Right lobe of liver (tissue), 6 donors: ENCODE data around the gene COL16A1. TPM values are rescaled to one million over a fixed set of nuclear protein-coding genes. Genes with fewer than 3 reads are reported as not detected.

Experiments
- ATAC-seq, 4 donors: fragments of 200-7000 bp; cut with Tn5 transposase; one replicate each; pipeline ENCODE4 v1.9.1; 2020; ENCODE audit warnings: mild to moderate bottlenecking in 4 of 4, moderate library complexity in 4 of 4
- DNase-seq, 3 donors: peaks; one replicate each; pipeline ENCODE4 v3.0.0-alpha.2; 2020
- H3K27ac ChIP-seq, 3 donors: fragments of 200-600 bp; one replicate each; pipeline ENCODE4 v1.8.0; 2022
- H3K27me3 ChIP-seq, 2 donors: fragments of 200-600 bp; one replicate each; pipeline ENCODE4 v1.8.0; 2022
- H3K36me3 ChIP-seq, 4 donors: fragments of 200-600 bp; sonication (generic) in 1 of 4; one replicate each; pipeline versions ENCODE4 v1.5.1 to v1.8.0; 2017 to 2022; ENCODE audit warnings: control low read depth in 1 of 4
- H3K4me1 ChIP-seq, 4 donors: fragments of 200-600 bp; sonication (generic) in 1 of 4; one replicate each; pipeline versions ENCODE4 v1.5.1 to v1.8.0; 2017 to 2022; ENCODE audit warnings: control low read depth in 1 of 4
- H3K4me3 ChIP-seq, 3 donors: fragments of 200-600 bp; one replicate each; pipeline ENCODE4 v1.8.0; 2022
- H3K9me3 ChIP-seq, 4 donors: fragments of 200-600 bp; sonication (generic) in 1 of 4; one replicate each; pipeline versions ENCODE4 v1.5.1 to v1.8.0; 2017 to 2022; ENCODE audit warnings: control low read depth in 1 of 4
- POLR2A ChIP-seq: fragments of 450-650 bp; IDR thresholded peaks from one replicate; pipeline ENCODE4 v1.6.1; 2017; ENCODE audit warnings: antibody characterized with exemption, mild to moderate bottlenecking
- WGBS: methylation state at CpG from one replicate; pipeline ENCODE4 v1.1.6; 2018; ENCODE audit warnings: low coverage, low lambda C conversion rate; ENCODE audit not compliant: insufficient coverage; ENCODE audit errors: missing lambda C conversion rate; 5-methylcytosine and 5-hydroxymethylcytosine counted together
- intact Hi-C, 2 donors: fragments of 100-400 bp; cut with DNase I; formaldehyde crosslinking; loops; one replicate each; pipeline versions ENCODE4 v1.11.2 to v1.14.1; 2022
- total RNA-seq, 6 experiments: library from RNA; depleted of rRNA in 2 of 6; stranded (reverse); fragments of >200 nt in 2 of 6; fragmentation: NEBNext Ultra II Directional in 3 of 6; extraction: Animal tissue kit (Norgen Biotek cat#: 25700) in 3 of 6; gene quantifications; one replicate each; pipeline versions ENCODE4 v1.1.0 to v1.2.4, GENCODE V29; 2016 to 2023
- TF ChIP-seq, protein P1 (sequence below), 4 donors: fragments of 200-600 bp in 3 of 4; fragments of 450-650 bp in 1 of 4; IDR thresholded peaks; one replicate each; pipeline versions ENCODE4 v1.5.1 to v1.8.0; 2016 to 2022; ENCODE audit warnings: antibody characterized with exemption in 4 of 4, mild to moderate bottlenecking in 2 of 4
- donor health status: DM: no; HTN: yes; CAD: no.
- donor health status: DM: no; HTN: no; CAD: no.
- donor health status: DM: no; HTN: no; CAD: no.
- donor health status: DM: no; HTN: yes; CAD: no.
- donor health status: DM: no; HTN: yes; CAD: no.

COL16A1 gene
- total RNA-seq, 6 experiments from 2014 or later, result 0.73 to 3.5 (median 1.9) TPM

DNA sequence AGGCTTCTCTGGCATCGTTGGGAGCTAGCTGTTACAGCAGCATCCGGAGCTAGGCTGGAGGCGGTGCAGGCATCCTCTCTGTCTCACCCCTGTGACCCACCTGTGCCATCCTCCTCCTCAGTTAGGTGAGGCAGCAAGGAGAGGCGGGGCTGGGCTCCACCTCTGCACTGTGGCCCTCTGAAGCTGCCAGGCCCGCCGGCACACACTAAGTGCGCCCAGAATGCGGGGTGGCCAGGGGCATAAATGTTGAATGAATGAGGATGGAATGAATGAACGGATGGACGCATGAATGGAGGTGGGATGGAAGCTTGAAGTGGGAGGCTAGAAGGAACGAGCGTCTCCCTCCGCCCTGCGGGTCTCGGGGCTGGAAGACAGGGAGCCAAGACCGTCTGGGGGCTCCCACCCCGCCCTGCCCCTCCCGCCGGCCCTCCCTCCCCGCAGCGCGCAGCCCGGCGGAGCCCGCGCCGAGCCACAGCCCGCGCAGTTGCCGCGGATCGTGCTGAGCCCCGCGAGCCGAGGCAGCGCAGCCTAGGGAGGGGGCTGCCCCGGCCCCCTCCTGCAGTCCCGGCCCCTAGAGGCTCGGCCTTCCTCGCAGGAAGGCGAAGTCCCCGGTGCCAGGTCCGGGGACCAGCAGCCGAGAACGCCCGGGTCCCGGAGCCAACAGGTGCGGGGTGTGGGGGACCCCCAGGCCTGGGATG is 86.5 kb downstream of the COL16A1 start, which contains the start of gene HCRTR1:
Gene HCRTR1 (plus strand): TSS at position 472 of the 698 bp plus-strand sequence. CDS start 1,504 bp downstream, outside the sequence.
- WGBS, result 12% methylated on average over 12 of the region's 48 CpGs
- intact Hi-C loops, result no loop called here
- DNase-seq, result no peak

DNA sequence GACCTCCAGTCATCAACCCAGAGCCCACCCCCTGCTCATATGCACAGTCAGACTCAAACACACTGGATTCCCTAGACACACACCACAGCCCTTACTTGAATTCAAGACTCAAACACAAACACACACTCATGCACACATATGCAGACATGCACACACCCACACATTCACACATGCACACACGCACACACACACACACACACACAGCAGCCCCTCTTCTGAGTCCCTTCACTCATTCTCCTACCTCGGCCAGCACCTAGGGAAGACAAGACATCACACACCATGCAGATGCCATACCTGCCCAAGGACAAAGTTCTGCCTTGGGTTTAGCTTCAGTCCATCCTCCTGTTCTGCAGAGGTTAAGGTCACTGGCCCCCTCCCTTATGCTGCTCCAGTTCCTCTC is 87.9 kb downstream of the COL16A1 start:
- intact Hi-C loops, result no loop called here
- Histone ChIP-seq H3K27ac (no peak overlapping the region), H3K36me3 (no peaks in the 10 kb centered on the region), H3K27me3 (peaks cover 0 to 5% of the 10 kb centered on the region in 2 donors), H3K4me3 (no peak overlapping the region), H3K9me3 (no peaks in the 10 kb centered on the region), H3K4me1 (peaks cover 0 to 4% (median 0%) of the 10 kb centered on the region in 4 donors)
- no peak for ATAC-seq
- TF ChIP-seq, protein P1, sequence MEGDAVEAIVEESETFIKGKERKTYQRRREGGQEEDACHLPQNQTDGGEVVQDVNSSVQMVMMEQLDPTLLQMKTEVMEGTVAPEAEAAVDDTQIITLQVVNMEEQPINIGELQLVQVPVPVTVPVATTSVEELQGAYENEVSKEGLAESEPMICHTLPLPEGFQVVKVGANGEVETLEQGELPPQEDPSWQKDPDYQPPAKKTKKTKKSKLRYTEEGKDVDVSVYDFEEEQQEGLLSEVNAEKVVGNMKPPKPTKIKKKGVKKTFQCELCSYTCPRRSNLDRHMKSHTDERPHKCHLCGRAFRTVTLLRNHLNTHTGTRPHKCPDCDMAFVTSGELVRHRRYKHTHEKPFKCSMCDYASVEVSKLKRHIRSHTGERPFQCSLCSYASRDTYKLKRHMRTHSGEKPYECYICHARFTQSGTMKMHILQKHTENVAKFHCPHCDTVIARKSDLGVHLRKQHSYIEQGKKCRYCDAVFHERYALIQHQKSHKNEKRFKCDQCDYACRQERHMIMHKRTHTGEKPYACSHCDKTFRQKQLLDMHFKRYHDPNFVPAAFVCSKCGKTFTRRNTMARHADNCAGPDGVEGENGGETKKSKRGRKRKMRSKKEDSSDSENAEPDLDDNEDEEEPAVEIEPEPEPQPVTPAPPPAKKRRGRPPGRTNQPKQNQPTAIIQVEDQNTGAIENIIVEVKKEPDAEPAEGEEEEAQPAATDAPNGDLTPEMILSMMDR (IDR thresholded peaks at IDR 0.05), result no peak
- no peak for TF ChIP-seq POLR2A
- DNase-seq, result no peak
- 83% methylated on average over 1 of the region's 2 CpGs for WGBS

More for the DNA sequence above, 86.5 kb downstream of the COL16A1 start, which contains the start of gene HCRTR1:
- H3K36me3 ChIP-seq, result no peaks in the 10 kb centered on the region
- ATAC-seq, result peak in 1 of 4 donors; percentile 4
- peaks cover 0 to 5% of the 10 kb centered on the region in 2 donors for H3K27me3 ChIP-seq
- H3K27ac ChIP-seq, result no peak within 1 kb of the TSS
- TF ChIP-seq POLR2A, result no peak
- TF ChIP-seq, protein P1 (IDR thresholded peaks at IDR 0.05), result no peak
- peak within 1 kb of the TSS; percentile 25 to 39 (median 26) for H3K4me3 ChIP-seq
- peaks cover 0 to 4% (median 0%) of the 10 kb centered on the region in 4 donors for H3K4me1 ChIP-seq
- no peaks in the 10 kb centered on the region for H3K9me3 ChIP-seq

DNA sequence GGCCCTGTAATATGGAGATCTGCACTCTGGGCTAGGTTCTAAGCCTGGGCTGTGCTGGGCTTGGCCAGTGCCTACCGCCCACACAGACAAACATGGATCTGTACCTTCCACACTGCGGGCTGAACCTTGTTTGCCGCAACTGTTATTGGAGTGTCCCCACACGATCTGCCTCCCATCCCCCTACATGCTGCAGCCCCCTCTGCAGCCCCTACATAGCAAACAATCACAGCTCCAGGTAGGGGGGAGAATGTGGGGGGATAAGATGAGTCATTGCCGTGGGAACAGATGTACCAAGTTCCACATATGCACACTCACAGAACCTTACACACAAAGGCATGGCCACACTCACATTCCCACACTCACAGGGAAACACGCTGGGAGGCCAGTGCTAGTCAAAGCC is 88.4 kb downstream of the COL16A1 start:
- no peak for DNase-seq
- H3K36me3 ChIP-seq, result no peaks in the 10 kb centered on the region

DNA sequence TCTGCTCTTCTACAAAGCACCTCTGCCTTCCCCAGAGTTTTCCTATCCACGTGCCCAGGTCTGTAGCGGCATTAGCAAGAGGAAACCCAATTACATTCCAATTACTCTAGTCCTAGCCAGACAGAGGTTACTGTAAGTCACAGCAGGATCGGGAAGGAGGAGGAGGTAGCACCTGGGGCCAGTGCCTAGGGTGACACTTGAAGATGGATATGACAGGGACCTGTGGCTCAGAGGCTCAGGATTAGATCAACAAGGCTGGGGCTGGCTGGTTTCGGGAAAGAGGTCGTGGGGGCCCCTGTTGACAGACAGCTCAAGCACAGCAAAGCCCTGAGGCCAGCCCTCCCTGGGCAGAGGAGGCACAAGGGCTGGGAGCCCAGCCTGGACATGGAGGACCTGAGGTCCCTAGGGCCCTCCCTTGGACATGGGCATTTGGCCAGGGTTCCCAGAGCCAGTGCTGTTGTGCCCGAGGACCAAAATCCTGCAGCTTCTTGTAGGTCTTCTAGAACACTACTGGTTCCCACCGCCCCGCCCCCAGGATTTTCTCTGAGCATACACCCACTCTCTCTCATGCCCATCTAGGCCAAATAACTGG is 89.3 kb downstream of the COL16A1 start:
- Histone ChIP-seq H3K4me3 (no peak overlapping the region), H3K9me3 (no peaks in the 10 kb centered on the region), H3K36me3 (no peaks in the 10 kb centered on the region), H3K27me3 (peaks cover 0 to 5% of the 10 kb centered on the region in 2 donors), H3K27ac (no peak overlapping the region), H3K4me1 (peaks cover 0 to 4% (median 0%) of the 10 kb centered on the region in 4 donors)
- WGBS, result 87% methylated on average over 5 of the region's 8 CpGs
- ATAC-seq (no peak), DNase-seq (no peak)
- TF ChIP-seq, protein P1 (IDR thresholded peaks at IDR 0.05), result no peak
- TF ChIP-seq POLR2A, result no peak
- intact Hi-C loops, result no loop called here

More for the DNA sequence above, 88.4 kb downstream of the COL16A1 start:
- 40% methylated on average over 1 of the region's 6 CpGs for WGBS
- no peak for TF ChIP-seq POLR2A
- TF ChIP-seq, protein P1 (IDR thresholded peaks at IDR 0.05), result no peak
- Histone ChIP-seq H3K4me3 (no peak overlapping the region), H3K4me1 (peaks cover 0 to 4% (median 0%) of the 10 kb centered on the region in 4 donors), H3K27me3 (peaks cover 0 to 5% of the 10 kb centered on the region in 2 donors), H3K9me3 (no peaks in the 10 kb centered on the region), H3K27ac (no peak overlapping the region)
- ATAC-seq, result no peak
- intact Hi-C loops, result no loop called here
